Measurements from ENCODE around the gene BRPF3. TPM values are rescaled to one million over a fixed set of nuclear protein-coding genes. Genes with fewer than 3 reads are reported as not detected.
"Not testable (repeated sequence)": the region's sequence is repeated elsewhere in the genome, so short reads cannot be mapped to it uniquely, and the experiment has no call there.

Gene BRPF3
- total RNA-seq, 1 donor from 2014 or later: 24.1 TPM

- DNase-seq (ENCODE audit: low spot score): peak; percentile 52
- Mint-ChIP-seq H3K27me3 (ENCODE audit: low read depth) (no peaks in the 10 kb centered on the region), H3K36me3 (ENCODE audit: low read depth) (peaks cover 81% of the 10 kb centered on the region), H3K27ac (no peak overlapping the region), H3K4me3 (ENCODE audit: low read depth) (peak overlapping the region; percentile 38), H3K4me1 (ENCODE audit: low read depth) (peaks cover 37% of the 10 kb centered on the region), H3K9me3 (no peaks in the 10 kb centered on the region)
- intact Hi-C loops (cut with micrococcal nuclease): no loop called here
These were observed 7.7 kb downstream of the BRPF3 start for GRCh38 chr6:36204068-36204753.

GRCh38 chr6:36207155-36207554, 10.6 kb downstream of the BRPF3 start:
- Mint-ChIP-seq H3K27me3 (ENCODE audit: low read depth) (no peaks in the 10 kb centered on the region), H3K4me1 (ENCODE audit: low read depth) (peaks cover 29% of the 10 kb centered on the region), H3K36me3 (ENCODE audit: low read depth) (peaks cover 83% of the 10 kb centered on the region), H3K9me3 (no peaks in the 10 kb centered on the region), H3K27ac (no peak overlapping the region), H3K4me3 (ENCODE audit: low read depth) (no peak overlapping the region)
- intact Hi-C loops (cut with micrococcal nuclease): no loop called here
- DNase-seq (ENCODE audit: low spot score): no peak

GRCh38 chr6:36209606-36210005, 13.1 kb downstream of the BRPF3 start:
- no peaks in the 10 kb centered on the region for H3K27me3 Mint-ChIP-seq (ENCODE audit: low read depth)
- peaks cover 80% of the 10 kb centered on the region for H3K36me3 Mint-ChIP-seq (ENCODE audit: low read depth)

GRCh38 chr6:36210182-36210581, 13.6 kb downstream of the BRPF3 start:
- H3K4me1 Mint-ChIP-seq (ENCODE audit: low read depth): peaks cover 7% of the 10 kb centered on the region
- H3K9me3 Mint-ChIP-seq: no peaks in the 10 kb centered on the region
- H3K27ac Mint-ChIP-seq: no peak overlapping the region
- intact Hi-C loops (cut with micrococcal nuclease): no loop called here
- DNase-seq (ENCODE audit: low spot score): no peak
- no peaks in the 10 kb centered on the region for H3K27me3 Mint-ChIP-seq (ENCODE audit: low read depth)
- peaks cover 79% of the 10 kb centered on the region for H3K36me3 Mint-ChIP-seq (ENCODE audit: low read depth)
- H3K4me3 Mint-ChIP-seq (ENCODE audit: low read depth): no peak overlapping the region

More at GRCh38 chr6:36209606-36210005, 13.1 kb downstream of the BRPF3 start:
- intact Hi-C loops (cut with micrococcal nuclease): no loop called here
- H3K4me3 Mint-ChIP-seq (ENCODE audit: low read depth): no peak overlapping the region
- DNase-seq (ENCODE audit: low spot score): no peak
- no peak overlapping the region for H3K27ac Mint-ChIP-seq
- H3K4me1 Mint-ChIP-seq (ENCODE audit: low read depth): peaks cover 8% of the 10 kb centered on the region
- no peaks in the 10 kb centered on the region for H3K9me3 Mint-ChIP-seq

- Mint-ChIP-seq H3K27ac (no peak overlapping the region), H3K9me3 (no peaks in the 10 kb centered on the region), H3K4me3 (ENCODE audit: low read depth) (no peak overlapping the region), H3K27me3 (ENCODE audit: low read depth) (no peaks in the 10 kb centered on the region), H3K4me1 (ENCODE audit: low read depth) (peaks cover 2% of the 10 kb centered on the region), H3K36me3 (ENCODE audit: low read depth) (peaks cover 79% of the 10 kb centered on the region)
- intact Hi-C loops (cut with micrococcal nuclease): no loop called here
- no peak for DNase-seq (ENCODE audit: low spot score)
These were observed 14.5 kb downstream of the BRPF3 start for GRCh38 chr6:36210886-36211595.

GRCh38 chr6:36216559-36216958, 20.0 kb downstream of the BRPF3 start:
- peaks cover 8% of the 10 kb centered on the region for H3K4me1 Mint-ChIP-seq (ENCODE audit: low read depth)
- no peak overlapping the region for H3K4me3 Mint-ChIP-seq (ENCODE audit: low read depth)
- H3K9me3 Mint-ChIP-seq: no peaks in the 10 kb centered on the region
- DNase-seq (ENCODE audit: low spot score): no peak
- no peaks in the 10 kb centered on the region for H3K27me3 Mint-ChIP-seq (ENCODE audit: low read depth)
- H3K27ac Mint-ChIP-seq: no peak overlapping the region
- intact Hi-C loops (cut with micrococcal nuclease): no loop called here
- H3K36me3 Mint-ChIP-seq (ENCODE audit: low read depth): peaks cover 68% of the 10 kb centered on the region

GRCh38 chr6:36217188-36217587, 20.6 kb downstream of the BRPF3 start:
- intact Hi-C loops (cut with micrococcal nuclease): no loop called here
- Mint-ChIP-seq H3K36me3 (ENCODE audit: low read depth) (peaks cover 63% of the 10 kb centered on the region), H3K27me3 (ENCODE audit: low read depth) (no peaks in the 10 kb centered on the region), H3K27ac (no peak overlapping the region), H3K9me3 (no peaks in the 10 kb centered on the region), H3K4me1 (ENCODE audit: low read depth) (peaks cover 8% of the 10 kb centered on the region), H3K4me3 (ENCODE audit: low read depth) (no peak overlapping the region)
- no peak for DNase-seq (ENCODE audit: low spot score)

- peaks cover 66% of the 10 kb centered on the region for H3K36me3 Mint-ChIP-seq (ENCODE audit: low read depth)
- H3K4me3 Mint-ChIP-seq (ENCODE audit: low read depth): no peak overlapping the region
- no peak for DNase-seq (ENCODE audit: low spot score)
- no peaks in the 10 kb centered on the region for H3K27me3 Mint-ChIP-seq (ENCODE audit: low read depth)
- H3K9me3 Mint-ChIP-seq: no peaks in the 10 kb centered on the region
- peaks cover 8% of the 10 kb centered on the region for H3K4me1 Mint-ChIP-seq (ENCODE audit: low read depth)
- intact Hi-C loops (cut with micrococcal nuclease): no loop called here
- no peak overlapping the region for H3K27ac Mint-ChIP-seq
These were observed 21.4 kb downstream of the BRPF3 start for GRCh38 chr6:36217946-36218345.

GRCh38 chr6:36218516-36218915, 22.0 kb downstream of the BRPF3 start:
- H3K27me3 Mint-ChIP-seq (ENCODE audit: low read depth); H3K4me3 Mint-ChIP-seq (ENCODE audit: low read depth); H3K27ac Mint-ChIP-seq; H3K9me3 Mint-ChIP-seq; H3K4me1 Mint-ChIP-seq (ENCODE audit: low read depth); intact Hi-C loops (cut with micrococcal nuclease); DNase-seq (ENCODE audit: low spot score): not testable (repeated sequence)
- peaks cover 66% of the 10 kb centered on the region for H3K36me3 Mint-ChIP-seq (ENCODE audit: low read depth)

GRCh38 chr6:36219081-36219480, 22.5 kb downstream of the BRPF3 start:
- no peak overlapping the region for H3K4me3 Mint-ChIP-seq (ENCODE audit: low read depth)
- no peaks in the 10 kb centered on the region for H3K9me3 Mint-ChIP-seq
- DNase-seq (ENCODE audit: low spot score): no peak
- H3K27me3 Mint-ChIP-seq (ENCODE audit: low read depth): no peaks in the 10 kb centered on the region
- no peak overlapping the region for H3K27ac Mint-ChIP-seq
- H3K4me1 Mint-ChIP-seq (ENCODE audit: low read depth): peaks cover 8% of the 10 kb centered on the region
- intact Hi-C loops (cut with micrococcal nuclease): no loop called here
- H3K36me3 Mint-ChIP-seq (ENCODE audit: low read depth): peaks cover 61% of the 10 kb centered on the region

GRCh38 chr6:36220226-36220625, 23.7 kb downstream of the BRPF3 start:
- Mint-ChIP-seq H3K27ac (no peak overlapping the region), H3K36me3 (ENCODE audit: low read depth) (peaks cover 56% of the 10 kb centered on the region)

GRCh38 chr6:36221674-36222073, 25.1 kb downstream of the BRPF3 start:
- no peak overlapping the region for H3K27ac Mint-ChIP-seq
- H3K36me3 Mint-ChIP-seq (ENCODE audit: low read depth): peaks cover 50% of the 10 kb centered on the region
- H3K27me3 Mint-ChIP-seq (ENCODE audit: low read depth): no peaks in the 10 kb centered on the region
- intact Hi-C loops (cut with micrococcal nuclease): no loop called here
- no peak for DNase-seq (ENCODE audit: low spot score)
- no peaks in the 10 kb centered on the region for H3K9me3 Mint-ChIP-seq
- no peak overlapping the region for H3K4me3 Mint-ChIP-seq (ENCODE audit: low read depth)
- peaks cover 8% of the 10 kb centered on the region for H3K4me1 Mint-ChIP-seq (ENCODE audit: low read depth)

More at GRCh38 chr6:36220226-36220625, 23.7 kb downstream of the BRPF3 start:
- Mint-ChIP-seq H3K4me3 (ENCODE audit: low read depth) (no peak overlapping the region), H3K9me3 (no peaks in the 10 kb centered on the region), H3K4me1 (ENCODE audit: low read depth) (peaks cover 8% of the 10 kb centered on the region), H3K27me3 (ENCODE audit: low read depth) (no peaks in the 10 kb centered on the region)
- intact Hi-C loops (cut with micrococcal nuclease): no loop called here
- DNase-seq (ENCODE audit: low spot score): no peak

- H3K27me3 Mint-ChIP-seq (ENCODE audit: low read depth): no peaks in the 10 kb centered on the region
- H3K4me1 Mint-ChIP-seq (ENCODE audit: low read depth): peaks cover 3% of the 10 kb centered on the region
- DNase-seq (ENCODE audit: low spot score): no peak
- intact Hi-C loops (cut with micrococcal nuclease): no loop called here
- no peak overlapping the region for H3K27ac Mint-ChIP-seq
- peaks cover 46% of the 10 kb centered on the region for H3K36me3 Mint-ChIP-seq (ENCODE audit: low read depth)
- no peaks in the 10 kb centered on the region for H3K9me3 Mint-ChIP-seq
- no peak overlapping the region for H3K4me3 Mint-ChIP-seq (ENCODE audit: low read depth)
These were observed 26.4 kb downstream of the BRPF3 start for GRCh38 chr6:36222924-36223323.

Measured in activated T-helper 2 cell treated with anti-CD3 and anti-CD28 coated beads, Interferon-gamma antibody, Interleukin-2, Interleukin-4, amounts not matched to agents 10 μg/mL and 5 μg/mL and 100 μg/mL, durations not matched to agents 14 hours and 24 hours and 36 hours (primary cell).